Measurements from ENCODE around the gene MEF2C. TPM values are rescaled to one million over a fixed set of nuclear protein-coding genes. Genes with fewer than 3 reads are reported as not detected.
"Not testable (repeated sequence)": the region's sequence is repeated elsewhere in the genome, so short reads cannot be mapped to it uniquely, and the experiment has no call there.

MEF2C gene
- 0.41 and 2.4 TPM in 2 replicates for total RNA-seq (2014; rRNA removed; shearing (Covaris generic))

DNA sequence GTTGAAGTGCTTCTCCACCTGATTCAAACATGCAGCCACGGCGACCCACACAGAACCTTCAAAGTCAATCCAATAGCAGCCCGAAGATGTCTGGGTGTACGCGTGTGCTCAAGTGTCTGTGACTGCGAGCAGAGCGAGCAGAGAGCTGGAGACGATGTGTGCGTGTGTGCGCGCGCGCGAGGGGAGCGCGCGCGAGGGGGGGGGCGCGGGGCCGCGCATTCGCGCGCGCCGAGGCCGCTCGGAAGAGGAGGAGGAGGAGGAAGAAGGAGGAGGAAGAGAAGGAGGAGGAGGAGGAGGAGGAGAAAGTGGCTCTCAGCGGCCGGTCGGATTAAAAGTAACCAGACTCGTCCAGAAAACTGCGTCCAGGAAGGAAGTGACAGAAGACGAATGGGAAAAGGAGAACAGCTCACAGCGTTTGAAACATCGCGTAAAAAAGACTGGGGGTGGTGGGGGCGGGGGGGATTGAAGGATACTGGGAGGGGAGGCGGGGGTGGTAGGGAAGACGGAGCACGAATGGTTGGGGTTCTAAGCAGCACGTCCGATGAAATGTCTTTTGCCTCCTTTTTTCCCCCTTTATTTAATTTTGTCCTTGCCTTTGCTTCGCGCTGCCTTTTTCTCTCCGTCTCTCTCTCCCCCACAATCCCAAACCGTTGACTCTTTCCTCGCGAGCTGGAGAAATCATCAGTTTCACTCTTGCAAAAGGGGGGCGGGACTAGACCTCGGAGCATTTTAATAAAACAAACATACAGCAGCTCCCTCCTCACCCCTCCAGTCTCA is at the start of gene MEF2C:
Gene MEF2C, minus strand, starts transcription at position 126 of the 777 bp plus-strand sequence. CDS start 59,396 bp downstream, outside the sequence.
- DNase-seq (ENCODE audit: low spot score), result peak; percentile 87

DNA sequence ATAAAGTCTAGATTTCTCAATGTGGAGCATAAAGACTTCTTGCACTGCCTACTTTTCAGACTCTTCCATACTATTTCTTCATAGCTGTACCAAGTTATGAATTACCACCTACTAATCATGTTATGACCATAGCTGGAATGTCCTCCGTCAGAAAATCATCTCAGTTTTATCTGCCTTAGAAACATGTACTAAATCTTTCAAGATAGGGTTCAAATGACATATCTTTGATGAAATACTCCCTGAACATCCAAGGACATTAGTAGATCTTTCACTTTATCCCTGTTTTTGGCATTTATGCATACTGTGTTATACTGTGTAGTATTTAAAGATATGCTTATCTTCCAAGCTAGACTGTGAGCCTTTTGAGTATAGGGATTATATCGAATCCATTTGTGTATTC is 49.6 kb upstream of the MEF2C start:
- no peak for DNase-seq (ENCODE audit: low spot score)

DNA sequence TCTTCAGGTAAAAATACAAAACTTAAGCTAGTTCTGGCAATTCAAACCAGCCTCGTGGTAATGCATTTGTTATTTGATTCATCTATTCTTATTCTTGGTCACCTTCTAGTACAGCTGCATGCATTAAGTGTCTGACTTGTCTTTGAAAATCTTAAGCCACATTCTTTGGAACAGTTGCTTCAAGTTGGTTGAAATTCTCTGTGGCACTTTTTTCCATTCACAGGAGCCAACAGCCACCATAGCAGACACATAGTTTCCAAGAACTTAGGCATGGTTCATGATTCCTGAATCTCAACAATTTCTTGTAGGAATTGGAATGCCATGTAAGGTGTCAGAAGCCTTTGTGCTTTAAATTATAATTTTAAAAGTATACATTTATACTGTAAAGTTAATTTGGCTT is 47.4 kb upstream of the MEF2C start:
- no peak for DNase-seq (ENCODE audit: low spot score)

DNA sequence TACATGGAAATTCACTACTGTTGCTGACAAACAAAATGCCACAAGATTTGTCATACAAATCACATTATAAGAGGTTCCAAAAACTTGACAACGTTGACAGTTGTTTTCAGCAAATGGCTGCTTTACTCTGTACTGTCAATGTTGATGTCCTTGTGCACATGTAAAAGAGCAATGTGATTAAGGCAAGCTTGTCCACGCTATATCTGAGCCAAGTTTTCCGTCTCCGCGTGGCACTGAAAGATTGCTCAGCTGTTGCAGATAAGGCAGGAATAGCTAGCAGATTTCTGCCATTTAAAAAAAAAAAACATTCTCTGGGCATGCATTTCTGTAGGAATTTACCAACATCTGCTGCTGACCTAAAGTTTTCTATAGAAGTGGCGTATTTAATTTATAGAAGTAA is 46.4 kb upstream of the MEF2C start:
- no peak for DNase-seq (ENCODE audit: low spot score)

DNA sequence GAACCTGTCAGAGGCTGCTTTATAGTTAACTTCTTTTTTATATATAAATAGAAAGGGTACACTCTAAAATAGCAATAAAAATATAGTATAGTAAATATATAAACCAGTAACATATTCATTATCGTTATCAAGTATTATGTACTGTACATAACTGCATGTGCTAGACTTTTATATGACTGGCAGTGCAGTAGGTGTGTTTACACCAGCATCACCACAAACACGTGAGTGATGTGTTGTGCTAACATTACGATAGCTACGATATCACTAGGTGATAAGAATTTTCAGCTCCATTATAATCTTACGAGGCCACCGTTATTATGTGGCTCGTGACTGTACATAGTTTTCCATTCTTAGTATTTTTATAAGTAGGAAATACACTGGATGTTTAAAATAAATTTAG is 43.8 kb upstream of the MEF2C start:
- DNase-seq (ENCODE audit: low spot score), result no peak

DNA sequence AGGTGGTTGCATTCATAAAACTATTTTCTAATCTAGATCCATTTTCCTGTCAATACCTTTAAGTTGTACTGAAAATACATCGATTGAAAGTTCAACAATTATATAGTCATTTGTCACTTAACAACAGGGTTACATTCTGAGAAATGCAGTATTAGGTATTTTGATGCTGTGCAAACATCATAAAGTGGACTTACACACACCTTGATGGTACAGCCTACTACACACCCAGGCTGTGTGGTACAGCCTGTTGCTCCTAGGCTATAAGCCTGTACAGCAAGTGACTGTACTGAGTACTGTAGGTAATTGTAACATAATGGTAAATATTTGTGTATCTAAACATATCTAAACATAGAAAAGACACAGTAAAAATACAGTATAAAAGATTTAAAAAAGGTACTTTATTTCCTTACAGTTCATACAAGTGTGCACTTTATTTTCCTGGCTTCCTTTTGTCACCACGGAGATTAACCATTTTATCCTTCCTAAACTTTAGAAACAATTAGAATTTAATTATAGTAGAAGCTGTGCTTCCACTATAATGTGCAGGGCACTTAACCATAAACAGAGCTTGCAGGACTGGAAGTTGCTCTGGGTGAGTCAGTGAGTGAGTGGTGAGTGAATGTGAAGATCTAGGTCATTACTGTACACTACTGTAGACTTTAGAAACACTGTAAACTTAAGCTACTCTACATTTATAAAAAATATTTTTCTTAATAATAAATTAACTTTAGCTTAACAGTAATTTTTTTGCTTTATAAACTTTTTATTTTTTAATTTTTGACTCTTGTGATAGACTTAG is 42.9 kb upstream of the MEF2C start:
- no peak for DNase-seq (ENCODE audit: low spot score)

DNA sequence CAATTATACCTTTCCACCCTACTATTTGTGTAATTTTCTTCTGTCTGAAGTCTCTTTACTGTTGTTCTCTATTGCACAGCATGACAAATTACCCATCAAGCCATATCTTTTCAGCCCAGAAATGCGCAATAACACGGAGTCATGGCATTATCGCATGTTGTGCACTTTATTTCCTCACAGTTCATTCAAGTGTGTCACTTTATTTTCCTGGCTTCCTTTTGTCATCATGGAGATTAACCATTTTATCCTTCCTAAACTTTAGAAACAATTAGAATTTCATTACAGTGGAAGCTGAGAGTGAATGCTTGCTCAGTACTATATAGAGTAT is 41.3 kb upstream of the MEF2C start:
- DNase-seq (ENCODE audit: low spot score), result no peak

DNA sequence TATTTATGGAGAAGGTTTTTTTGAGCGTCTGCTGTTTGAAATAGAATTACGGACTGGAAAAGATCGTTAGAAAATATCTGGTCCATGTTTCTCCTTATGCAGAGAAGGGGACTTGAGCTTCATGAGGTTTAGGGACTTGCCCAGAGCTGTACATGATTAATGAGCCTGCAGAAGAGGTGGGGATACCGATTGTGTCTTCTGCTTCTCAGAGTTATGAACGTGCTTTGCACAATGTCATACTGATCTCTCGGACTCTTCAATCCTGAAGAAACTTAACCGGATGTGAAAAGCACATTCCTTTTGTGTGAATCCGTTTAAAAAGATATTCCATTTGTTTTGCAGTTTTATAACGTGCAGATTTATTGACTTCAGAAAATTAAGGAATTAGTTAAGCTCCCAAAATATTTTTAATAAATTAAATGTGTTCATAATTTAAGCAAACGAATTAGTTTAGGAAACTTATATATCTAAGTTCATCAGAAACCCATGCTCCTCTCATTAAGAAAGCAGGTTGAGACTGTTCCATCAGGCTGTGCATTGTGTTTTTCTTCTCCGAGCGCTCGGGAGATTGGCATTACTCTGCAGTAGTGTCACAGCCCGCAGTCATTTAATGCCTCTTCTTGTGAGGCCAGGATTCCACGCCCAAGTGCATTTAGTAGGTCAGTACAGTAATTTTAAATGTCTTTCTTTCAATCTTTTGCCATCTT is 40.8 kb upstream of the MEF2C start:
- no peak for DNase-seq (ENCODE audit: low spot score)

DNA sequence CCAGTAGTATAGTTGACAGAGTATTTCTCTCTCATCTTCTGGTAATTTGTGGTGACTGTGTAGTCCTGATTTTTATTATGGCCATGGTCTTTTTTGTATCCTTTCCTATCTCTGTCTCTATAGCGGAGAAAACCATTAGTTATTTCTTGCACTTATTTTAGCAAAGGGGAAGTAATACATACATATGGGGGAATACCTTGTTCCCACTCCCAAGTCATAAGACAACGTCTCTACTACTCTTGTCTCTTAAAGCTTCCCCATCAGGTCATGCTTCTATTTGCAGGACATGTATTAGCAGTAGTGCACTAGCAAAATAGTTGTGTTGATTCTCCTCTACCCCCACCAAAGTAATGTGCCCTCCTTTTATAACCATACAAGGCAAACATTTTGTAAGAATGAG is 29.8 kb upstream of the MEF2C start:
- not testable (repeated sequence) for DNase-seq (ENCODE audit: low spot score)

DNA sequence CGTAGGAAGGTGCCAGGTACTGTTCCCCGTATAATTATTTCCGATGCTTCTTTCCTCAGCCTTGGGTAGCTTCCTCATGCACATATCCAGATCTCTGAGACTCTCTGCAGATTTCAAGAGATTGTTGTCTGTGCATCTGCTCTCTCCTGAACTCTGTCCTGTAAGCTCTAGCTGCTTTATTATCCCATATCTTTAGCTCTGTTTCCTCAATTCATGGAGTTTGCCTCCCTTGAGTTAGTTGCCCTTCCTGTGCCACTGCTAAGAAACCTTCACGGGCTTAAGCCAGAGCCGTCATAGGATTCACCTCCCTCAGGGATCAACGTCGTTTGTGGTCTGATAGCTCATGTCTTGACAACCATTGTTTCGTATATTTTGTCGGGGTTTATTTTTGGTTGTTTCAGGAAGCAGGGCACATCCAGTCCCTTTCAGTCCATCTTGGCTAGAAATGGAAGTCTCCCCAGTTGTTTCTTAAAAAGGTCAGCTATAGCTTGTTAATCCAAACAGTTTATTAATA is 28.1 kb upstream of the MEF2C start:
- DNase-seq (ENCODE audit: low spot score), result not testable (repeated sequence)

DNA sequence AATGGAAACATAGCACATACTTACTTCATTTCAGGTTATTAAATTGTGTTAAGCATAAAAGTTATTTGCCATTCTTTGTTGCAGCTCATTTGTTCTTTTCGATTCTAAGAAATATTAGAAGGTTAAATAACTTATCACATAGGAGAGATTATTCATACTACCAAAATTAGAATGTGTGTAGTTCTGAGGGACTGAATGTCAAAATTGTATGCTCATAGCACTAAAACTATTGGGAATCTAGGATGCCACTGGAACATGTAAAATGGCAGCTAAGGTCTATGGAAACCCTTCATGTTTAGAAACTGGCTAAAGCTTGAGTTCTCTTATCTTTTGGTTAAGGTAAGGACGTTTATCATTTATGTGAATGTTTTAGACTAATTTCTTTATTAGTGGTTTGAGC is 21.5 kb upstream of the MEF2C start:
- not testable (repeated sequence) for DNase-seq (ENCODE audit: low spot score)

DNA sequence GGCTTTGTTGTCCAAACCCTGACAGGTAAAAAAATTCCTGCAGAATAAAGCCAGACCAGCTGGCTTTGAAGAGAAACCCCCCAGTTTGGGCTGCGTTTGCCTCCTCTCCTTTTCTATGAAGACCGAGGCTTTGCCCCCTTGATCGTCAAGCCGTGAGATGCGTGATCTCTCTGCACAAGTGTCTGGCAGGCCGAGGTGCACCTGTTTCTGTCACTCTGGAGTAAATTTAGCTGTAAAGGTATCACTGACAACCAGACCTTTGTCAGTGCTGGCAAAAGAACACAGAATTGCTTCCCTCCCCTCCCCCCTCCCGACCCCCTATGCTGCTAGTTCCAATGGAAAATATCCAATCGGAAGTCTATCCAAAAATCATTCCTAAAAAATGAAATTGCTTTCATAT is 21.0 kb upstream of the MEF2C start:
- DNase-seq (ENCODE audit: low spot score), result not testable (repeated sequence)

DNA sequence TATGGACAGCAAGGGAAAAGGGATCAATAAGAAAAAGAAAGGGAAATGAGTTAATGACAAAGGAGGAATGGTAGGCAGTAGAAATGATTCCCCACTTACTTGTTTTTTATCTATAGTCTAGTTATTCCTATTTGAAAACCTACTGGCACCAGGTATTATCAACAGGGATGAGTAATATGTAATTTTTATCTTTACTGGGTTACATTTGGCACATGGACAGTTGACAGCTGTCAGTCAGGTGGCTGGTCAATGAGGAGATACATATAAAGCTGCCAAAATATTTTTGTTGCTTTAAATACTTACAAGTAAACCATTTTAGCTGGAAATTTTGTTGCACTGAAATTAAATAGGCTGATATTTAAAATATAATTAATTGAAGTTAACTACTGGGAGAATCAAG is 18.1 kb upstream of the MEF2C start:
- not testable (repeated sequence) for DNase-seq (ENCODE audit: low spot score)

DNA sequence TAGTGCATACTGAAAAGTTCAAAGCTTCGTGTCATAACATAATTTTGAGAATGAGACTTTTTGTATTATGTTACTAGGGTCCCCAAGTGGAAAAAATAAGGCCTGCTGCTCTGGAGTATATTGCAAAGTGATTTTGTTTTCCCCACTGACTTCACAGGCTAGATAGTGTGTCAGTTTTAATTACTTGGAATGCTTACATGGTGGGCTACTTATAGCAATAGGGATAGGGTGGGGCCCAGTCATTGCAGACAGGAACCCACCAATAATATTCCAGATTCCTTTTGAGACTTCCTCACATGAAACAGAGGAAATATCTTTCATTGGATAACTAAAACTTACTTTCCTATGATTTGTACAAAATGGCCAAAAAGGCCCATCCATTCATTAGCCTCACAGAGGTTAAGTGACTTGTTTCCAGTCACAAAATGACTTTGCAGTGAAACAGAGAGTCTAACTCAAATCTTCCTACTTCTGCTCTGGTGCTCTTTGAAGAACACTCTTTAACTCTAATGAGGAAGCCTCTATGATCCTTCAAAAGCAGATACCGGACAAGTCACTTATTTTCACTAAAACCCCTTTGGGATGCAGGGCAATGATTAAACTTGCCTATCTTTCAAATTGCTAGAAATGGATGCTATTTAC is 16.2 kb upstream of the MEF2C start:
- no peak for DNase-seq (ENCODE audit: low spot score)

DNA sequence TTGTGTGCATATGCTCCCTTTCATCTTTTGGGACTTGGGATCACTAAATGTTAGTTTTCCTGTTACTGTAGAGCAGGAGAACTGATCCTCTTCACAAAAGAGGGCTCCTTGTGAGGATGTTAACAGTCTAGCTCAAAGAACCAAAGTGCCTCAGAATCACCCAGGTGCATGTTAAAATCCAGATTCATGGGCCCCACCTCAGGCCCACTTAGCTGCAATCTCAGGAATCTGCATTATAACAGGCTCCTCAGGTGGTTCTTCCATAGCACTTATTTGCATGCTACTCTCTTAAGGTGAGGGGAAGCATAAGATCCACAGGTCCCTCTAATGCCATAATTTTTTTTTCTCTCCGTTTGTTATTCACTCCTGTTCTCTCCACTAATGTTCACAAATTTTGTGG is 14.8 kb upstream of the MEF2C start:
- no peak for DNase-seq (ENCODE audit: low spot score)

DNA sequence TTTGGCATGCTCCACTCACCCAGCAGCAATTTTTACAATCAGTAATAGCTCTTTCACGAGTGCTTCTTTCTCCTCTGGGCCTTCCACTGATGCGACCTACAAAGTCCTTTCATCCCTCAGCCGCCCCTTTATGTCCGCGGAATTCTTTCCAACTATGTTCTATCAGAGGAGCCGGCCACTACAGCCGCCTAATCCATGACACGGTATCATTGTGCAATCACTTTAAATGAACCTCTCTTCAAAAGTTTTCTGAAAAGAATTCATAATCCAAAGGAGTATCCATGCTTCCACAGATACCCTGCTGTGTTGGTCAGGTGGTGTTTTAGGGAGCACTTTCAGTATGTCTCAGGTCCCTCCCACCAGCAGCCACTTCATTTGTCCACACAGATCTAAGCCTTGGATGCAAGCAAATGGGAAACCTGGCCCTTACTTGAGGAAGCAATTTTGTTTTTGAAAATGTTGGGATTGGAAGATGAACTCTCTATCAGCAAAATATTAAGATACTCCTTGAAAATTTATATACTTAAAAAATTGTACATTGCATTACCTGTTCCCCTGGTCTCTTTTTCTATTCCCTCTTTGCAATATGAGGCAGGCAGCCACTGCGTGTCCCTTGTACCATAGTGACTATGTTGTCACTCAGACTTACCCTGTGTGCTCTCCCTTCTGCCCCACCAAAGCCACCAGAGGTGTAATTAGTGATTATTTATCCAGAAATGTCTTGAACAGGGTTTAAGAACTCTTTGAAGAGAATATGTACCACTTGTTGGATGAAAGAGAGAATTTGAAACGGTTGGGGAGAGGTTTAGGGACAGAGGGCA is 12.9 kb upstream of the MEF2C start:
- DNase-seq (ENCODE audit: low spot score), result no peak

DNA sequence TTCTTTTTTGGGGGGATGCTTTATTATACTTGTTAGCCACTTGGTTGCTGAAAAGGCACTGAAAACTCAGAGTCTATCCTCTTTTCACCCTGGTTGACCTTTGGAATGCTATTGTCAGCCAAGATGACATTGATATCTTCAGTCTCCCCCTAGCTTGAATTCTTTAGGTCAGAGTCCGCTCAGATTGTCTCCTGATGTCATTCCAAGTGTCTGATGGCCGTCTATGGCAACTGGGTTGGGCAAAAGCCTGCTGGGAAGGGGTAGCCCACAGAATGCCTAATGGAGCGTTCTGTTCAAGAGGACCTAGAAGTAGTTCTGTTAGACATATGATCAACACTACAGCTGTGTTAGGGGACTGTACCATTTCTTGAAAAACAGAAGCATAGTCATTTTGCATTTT is 9.7 kb upstream of the MEF2C start:
- no peak for DNase-seq (ENCODE audit: low spot score)

DNA sequence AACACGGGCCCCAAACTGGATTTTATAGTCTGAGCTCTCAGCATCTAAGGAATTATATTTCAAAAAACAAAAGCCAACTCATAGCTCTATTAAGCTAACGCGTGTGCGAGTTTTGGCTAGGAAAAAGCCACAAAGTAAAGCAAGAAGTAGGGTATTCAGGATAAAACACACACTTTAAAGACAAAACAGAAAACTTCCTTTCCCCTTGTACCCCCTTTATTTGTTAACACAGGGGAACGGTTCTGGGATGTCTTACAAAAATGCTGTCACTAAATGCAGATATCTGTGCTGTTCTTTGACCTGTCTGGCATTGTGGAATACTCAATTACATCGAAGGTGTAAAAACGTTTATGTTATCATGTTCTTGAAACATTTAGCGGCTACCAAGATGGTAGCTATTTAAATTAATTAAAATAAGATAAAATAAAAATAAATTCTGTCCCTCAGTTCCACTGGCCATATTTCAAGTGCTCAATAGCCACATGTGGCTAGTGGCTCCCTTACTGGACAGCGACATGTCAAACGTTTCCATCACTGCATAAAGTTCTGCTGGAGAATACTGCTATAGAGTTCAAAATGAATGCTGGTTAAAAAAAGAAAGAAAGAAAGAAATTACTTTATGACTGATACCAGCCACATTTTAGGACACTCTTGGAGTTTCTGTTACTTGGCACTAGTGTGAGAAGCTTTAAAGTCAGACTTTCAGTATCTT is 7.2 kb upstream of the MEF2C start:
- DNase-seq (ENCODE audit: low spot score), result no peak

DNA sequence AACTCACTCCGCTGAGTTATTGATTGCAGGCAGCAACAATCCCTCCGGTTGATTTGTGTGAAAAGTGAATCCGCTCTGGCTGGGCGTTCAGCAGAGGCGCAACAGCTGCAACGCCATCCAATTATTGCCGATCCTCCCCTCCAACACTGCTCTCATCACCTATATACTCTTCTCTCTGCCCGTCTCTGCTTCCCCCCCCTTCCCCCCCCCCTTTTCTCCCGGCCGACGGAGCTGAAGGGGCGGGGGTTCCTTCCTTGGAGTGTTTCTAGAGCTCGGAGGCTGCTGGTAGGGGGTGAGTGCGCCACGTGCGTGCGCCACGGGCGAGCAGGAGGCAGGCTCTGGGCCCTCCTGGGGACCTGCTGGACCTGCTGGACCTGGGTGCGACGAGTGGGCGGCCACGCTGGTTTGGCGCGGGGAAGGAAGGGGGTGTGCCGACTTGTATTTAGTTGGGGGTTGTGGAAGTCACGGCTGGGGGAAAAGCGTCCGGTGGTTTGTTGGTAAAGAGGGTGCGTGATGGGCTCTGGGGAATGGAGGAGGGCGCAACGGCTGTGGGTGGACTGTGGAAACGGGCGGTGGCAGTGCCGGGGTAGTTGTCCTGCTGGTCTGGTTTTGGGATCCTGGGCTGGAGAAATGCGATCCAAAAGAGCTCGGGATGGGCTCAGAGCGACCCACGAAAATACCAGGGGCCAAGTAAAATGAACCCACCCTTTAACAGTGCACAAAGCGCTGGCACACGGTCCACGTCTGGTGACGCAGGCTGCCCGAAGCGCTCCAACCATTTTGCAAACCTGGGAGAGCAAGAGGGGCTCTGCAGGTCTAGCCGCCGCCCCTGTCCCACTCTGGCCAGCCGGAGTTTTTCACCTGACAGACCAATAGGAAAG is 6.4 kb upstream of the MEF2C start:
- DNase-seq (ENCODE audit: low spot score), result no peak
